MV-4-11 (cell line): ENCODE data around the gene TSPO2.

Experiments
- DNase-seq: peaks from one replicate; lab custom pipeline; 2025; lab: John Stamatoyannopoulos, UW

The TSPO2 gene

GRCh38 chr6:41075651-41076626 lies 33.7 kb downstream of the TSPO2 start:
- DNase-seq: no peak

GRCh38 chr6:41077536-41077935 lies 35.3 kb downstream of the TSPO2 start:
- no peak for DNase-seq

- DNase-seq: no peak
These were observed 35.8 kb downstream of the TSPO2 start for GRCh38 chr6:41078101-41078500.

GRCh38 chr6:41079080-41079479 lies 36.8 kb downstream of the TSPO2 start:
- DNase-seq: no peak

GRCh38 chr6:41080621-41081020 lies 38.4 kb downstream of the TSPO2 start:
- DNase-seq: no peak

- no peak for DNase-seq
These were observed 40.8 kb downstream of the TSPO2 start for GRCh38 chr6:41083072-41083471.

- DNase-seq: no peak
These were observed 42.9 kb downstream of the TSPO2 start for GRCh38 chr6:41085182-41085581.

GRCh38 chr6:41088451-41088850 lies 46.2 kb downstream of the TSPO2 start:
- DNase-seq: no peak

GRCh38 chr6:41090841-41091761 lies 48.8 kb downstream of the TSPO2 start:
- DNase-seq: no peak

- DNase-seq: peak; percentile 41
These were observed 50.3 kb downstream of the TSPO2 start for GRCh38 chr6:41092421-41093140.

- DNase-seq: no peak
These were observed 51.5 kb downstream of the TSPO2 start for GRCh38 chr6:41093729-41094128.
